Measurements from ENCODE around the gene KLF15.

Gene KLF15

DNA sequence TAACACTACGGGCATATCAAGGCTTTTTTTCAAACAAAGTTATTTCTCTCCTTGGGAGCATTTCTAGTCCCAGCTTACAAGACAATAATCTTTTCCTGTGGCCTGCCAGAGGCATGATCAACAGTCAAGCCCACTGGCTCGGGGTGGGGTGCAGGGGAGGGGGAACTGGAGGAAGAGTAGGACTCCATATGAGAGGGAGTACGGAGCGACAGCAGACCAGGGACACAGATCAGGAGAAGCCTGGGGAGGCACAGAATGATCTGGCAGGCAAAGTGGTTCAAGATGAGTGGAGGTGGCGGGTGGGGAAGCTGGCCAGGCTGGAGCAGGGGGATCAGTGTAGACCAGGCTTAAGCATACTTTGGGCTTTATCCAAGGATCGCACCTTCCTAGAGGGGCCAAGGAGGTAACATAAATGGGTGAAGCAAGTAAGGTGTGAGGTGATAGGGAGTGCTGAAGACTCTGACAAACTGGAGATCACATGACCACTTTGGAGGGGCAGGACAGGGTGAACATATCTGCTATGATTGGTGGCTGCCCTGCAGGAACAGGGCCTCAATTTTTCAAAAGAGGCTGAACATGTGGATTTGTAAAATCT, 37.4 kb downstream of the KLF15 start:
- no peak for DNase-seq

DNA sequence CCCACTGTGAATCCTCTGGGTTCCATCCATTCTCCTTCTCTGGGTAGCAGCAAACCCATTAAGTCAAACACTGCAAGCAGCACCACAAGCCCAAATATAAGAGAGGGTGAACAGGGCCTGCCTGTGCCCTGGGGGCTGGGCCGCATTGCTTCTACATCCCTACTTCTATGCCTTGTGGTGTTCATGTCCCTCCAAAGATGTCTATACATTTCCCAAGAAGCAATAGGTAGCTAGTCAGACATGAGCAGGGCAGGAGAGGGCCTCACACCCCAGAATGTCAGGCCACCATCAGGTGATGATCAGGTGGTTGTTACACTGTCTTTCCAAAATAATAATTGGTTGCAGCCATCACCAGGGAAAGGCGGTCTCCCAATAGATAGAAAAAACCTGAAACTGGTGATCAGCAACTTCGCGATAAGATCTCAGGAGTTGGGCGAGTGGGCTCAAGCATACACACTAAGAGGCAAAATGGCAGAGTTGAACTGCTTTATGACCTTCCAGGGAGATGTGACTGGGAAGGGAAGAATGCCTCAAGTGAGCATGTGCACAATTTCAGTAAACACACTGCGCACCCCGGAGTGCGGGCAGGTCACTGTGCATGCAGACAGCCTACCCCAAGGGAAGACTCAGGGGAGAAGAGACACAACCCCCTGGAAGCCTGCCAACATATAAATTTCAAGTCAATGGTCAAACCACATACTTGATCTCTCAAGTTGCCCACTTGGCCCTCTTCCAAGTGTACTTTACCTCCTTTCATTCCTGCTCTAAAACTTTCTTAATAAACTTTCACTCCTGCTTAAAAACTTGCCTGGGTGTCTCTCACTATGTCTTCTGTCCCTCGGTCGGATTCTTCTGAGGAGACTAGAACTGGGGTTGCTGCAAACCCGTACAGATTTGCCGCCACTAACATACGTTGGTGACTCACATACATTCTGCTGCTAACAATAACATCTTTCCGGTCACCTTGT, 39.9 kb downstream of the KLF15 start:
- DNase-seq, result peak; percentile 1

DNA sequence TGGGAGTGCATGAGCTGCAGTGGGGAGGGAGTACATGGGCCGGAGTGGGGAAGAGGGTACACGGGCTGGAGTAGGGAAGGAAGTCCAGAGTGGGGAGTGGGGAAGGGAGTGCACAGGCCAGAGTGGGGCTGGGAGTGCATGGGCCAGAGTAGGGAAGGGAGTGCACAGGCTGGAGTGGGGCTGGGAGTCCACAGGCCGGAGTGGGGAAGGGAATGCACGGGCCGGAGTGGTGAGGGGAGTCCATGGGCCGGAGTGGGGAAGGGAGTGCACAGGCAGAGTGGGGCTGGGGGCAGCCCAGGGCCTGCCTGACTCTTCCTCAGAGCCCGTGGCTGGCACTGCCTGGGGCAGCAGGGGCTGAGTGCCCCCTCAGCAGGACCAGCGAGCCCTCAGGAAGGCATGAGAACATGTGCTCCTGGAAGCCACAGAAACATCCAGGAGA, 40.7 kb downstream of the KLF15 start:
- peak; percentile 4 for DNase-seq

DNA sequence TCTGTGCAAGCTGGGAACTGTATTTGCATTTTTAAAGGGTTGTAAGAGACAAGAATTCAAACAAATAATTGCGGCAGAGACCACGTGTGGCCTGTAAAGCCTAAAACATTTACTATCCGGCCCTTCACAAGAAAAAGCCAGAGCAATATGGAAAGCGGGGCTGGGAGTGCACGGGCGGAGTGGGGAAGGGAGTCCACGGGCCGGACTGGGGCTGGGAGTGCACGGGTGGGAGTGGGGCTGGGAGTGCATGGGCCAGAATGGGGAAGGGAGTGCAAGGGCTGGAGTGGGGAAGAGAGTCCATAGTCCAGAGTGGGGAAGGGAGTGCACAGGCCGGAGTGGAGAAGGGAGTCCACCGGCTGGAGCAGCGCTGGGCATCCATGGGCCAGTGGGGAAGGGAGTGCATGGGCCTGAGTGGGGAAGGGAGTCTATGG, 41.2 kb downstream of the KLF15 start:
- peak; percentile 12 for DNase-seq

DNA sequence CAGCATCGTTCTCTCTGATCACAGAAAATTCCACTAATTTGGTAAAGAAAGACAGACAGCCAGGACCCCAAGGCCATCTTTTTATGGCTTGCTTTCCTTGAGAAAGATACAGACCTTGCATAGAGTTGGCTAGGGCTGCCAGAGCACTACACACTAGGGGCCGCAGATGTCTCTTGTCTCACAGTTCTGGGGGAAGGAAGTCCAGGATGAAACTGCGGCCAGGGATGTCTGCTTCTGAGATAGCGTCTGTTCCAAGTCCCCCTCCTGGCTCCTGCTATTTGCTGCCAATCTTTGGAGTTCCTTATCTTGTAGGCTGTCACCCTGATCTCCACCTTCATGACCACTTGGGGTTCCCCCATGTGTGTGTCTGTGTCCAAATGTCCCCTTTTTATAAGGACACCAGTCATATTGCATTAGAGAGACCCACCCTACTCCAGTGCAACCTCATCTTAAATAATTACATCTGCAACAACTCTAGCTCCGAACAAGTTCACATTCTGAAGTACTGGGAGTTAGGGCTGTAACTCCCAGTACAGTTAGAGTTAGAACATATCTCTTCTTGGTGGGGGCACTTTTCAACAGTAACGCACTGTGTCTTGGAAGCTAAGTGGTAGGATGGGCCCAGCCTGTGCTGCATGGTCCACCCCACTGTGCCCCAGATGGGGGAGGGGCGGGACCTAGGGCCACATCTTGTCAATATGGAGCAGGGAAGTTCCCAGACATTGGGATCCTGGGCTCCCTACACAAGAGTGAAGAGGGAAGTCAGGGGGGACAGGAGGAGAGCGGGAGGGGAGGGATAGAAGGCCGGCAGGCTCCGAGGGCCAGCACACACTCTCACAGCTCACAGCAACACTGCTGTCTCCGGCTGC, 42.2 kb downstream of the KLF15 start:
- DNase-seq, result peak; percentile 19

DNA sequence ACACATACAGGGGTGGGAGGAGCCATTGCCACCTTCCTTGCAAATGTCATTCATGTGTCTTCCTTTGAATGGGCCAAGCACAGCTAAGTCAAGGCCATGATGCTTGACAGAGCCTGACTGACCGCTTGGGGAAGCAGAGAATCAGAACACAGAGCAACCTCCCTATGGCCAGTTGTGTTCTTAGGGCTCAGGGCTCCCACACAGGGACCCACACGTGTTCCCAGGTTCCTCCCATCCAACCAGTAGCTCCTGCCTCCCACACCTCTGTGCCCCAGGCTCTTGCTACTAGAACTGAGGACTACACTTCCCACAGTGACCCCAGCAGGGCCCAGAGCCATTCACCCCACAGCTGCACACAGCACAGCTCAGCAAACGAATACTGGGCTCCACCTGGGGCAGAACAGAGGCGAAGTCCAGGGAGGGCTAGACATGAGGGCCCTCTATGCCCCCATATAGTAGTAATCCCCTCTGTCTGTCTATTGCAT, 42.9 kb downstream of the KLF15 start:
- DNase-seq, result no peak

DNA sequence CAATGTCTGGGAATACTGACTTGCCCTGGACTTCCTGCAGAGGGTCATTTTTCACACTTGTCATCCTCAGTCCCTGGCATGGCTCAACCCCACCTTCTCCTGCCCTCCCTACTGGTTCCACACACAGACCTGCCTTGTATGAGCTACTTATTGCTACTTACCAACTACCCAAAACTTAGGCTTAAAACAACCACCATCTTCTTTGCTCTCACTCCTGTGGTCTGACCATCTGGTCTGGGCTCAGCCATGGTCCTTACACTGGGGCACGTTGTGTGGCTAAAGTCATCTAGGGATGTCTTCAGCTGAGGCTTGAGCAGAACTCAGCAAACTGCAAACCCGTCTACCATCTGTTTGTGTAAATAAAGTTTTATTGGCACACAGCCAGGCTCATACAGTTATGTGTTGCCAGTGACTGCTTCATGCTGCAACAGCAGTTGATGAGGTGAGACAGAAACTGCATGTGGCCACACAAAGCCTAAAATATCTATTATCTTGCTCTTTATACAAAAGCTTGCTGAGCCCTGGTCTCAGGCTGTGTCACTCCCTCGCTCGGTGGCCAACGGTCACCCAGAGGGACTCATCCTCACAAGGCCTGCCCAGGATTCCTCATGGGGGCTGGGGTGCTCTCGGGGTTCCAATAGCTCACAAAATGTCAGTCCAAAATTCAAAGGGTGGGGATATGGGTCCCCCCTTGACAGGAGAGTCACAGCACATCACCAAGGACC, 43.5 kb downstream of the KLF15 start:
- DNase-seq, result no peak

DNA sequence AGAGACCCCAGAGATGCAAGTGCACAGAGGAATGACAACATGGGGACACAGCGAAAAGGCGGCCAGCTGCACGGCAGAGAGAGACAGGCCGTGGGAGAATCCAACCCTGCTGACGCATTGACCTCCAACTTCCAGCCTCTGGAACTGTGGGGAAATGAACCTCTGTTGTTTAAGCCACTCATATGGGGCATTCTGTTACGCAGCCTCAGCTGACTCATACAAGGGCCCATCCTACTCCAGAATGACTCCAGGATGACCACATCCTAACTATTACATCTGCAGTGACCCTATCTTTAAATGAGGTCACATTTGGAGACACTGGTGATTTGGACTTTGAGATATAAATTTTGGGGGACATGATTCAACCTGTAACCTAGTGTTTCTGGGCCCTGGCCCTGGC, 44.0 kb downstream of the KLF15 start:
- DNase-seq, result no peak

DNA sequence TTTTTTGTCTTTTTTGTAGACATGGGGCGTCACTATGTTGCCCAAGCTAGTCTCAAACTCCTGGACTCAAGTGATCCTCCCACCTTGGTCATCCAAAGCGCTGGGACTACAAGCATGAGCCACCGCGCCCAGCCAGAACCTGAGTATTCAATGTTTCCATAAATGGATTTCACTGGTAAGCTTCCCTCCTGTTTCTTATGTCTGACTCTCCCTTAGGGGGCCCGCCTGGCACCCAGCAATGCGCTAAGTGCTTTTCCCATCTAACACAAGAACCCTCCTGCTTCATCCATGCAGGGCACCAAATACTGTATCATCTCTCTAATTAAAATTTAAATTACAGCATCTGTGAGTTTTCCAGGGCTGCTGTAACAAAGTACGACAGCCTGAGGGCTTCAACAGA, 44.9 kb downstream of the KLF15 start:
- no peak for DNase-seq

DNA sequence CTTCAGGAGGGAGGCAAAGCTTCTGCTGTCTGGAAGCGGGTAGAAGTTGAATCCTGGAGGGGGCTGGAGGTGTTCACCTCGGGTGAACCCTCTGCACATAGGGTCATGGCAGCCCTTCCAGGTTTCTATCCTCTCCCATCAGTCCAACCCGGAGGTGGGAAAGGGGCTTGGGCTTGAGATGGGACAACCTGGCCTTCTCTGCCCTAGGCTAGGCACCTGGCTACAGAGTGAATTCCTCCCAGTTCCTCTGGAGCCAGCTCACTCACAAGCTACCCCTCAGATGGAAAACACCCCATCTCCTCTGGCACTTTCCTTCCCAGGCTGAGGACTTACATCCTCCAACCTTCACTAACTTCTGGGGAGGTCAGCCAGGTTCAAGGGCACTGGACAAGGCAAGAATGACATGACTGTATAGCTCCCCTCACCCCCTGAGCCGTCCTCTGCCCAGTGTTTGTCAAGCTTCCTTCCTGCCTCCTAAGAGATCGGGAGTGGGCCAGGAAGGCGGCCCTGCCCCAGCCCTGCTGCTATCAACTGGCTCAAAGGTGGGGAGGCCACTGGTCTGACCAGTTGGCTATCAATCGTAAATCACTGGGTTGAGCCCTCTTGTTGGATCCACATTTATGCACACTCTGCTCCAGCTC, 45.8 kb downstream of the KLF15 start:
- no peak for DNase-seq

DNA sequence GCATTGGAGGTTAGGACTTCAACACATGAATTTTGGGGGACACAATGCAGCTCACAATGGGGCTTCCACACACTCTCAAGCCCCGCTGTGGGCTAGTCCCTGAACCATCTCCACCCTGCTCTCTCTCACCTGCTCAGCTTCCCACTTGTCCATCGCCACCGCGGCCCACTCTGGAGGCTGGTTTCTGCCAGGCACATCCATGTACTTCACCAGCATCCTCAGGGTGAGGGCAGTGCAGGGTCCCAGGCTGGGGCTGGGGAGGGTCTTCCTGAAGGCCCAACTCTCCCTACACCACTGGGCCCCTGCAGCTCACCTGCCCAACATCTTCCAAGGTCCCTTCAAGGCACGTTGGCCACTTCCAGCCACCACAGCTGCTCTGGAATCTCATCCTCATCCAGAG, 46.4 kb downstream of the KLF15 start:
- no peak for DNase-seq

DNA sequence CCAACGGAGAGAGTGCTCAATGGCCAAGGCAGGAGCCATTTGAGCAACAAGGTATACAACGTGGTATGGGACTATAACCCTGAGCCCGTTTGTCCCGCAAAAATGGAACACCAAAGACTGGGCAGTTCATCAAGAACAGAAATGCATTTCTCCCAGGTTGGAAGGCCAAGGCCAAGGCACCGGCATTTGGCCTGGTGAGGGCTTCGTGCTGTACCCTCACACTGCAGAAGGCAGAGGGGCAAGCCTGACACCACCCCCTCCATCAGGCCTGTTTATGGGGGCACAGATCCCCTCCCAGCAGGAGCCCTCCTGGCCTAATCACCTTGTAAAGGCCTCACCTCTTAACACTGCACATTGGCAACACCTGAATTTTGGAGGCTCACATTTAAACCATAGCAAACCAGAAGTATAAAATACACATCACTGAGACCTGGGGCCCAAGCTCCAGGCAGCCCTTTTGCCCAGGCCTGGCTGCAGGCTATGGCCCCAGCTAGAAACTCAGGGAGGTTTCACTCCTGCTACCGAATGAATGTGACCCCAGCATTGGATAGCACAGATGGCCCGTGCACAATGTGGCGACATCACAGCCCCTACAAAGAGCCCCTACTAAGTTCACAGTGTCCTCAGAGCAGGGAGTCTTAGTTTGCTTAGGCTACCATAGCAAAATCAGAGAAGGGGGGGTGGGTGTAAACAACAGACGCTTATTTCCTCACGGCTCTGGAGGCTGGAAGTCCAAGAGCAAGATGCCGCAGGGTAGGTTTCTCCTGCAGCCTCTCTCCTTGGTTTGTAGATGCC, 47.1 kb downstream of the KLF15 start:
- no peak for DNase-seq

DNA sequence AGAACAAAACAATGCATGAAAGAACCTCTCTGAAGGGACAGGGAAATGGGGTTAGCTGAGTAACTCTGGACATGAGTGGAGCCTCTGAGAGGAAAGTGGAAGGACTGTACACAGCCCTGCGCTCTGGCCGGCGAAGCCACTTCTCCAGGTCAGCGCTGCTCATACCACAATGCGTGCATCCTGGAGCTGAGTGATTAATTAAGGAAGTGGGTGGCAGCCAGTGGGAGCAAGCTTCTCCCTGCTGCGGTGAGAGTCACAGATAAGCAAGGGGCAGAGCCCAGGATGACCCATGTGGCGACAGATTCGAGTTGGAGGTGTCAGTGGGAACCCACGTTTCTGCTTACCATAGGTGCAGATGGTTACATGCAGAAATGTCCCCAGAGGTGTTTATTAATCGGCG, 48.0 kb downstream of the KLF15 start:
- DNase-seq, result no peak

DNA sequence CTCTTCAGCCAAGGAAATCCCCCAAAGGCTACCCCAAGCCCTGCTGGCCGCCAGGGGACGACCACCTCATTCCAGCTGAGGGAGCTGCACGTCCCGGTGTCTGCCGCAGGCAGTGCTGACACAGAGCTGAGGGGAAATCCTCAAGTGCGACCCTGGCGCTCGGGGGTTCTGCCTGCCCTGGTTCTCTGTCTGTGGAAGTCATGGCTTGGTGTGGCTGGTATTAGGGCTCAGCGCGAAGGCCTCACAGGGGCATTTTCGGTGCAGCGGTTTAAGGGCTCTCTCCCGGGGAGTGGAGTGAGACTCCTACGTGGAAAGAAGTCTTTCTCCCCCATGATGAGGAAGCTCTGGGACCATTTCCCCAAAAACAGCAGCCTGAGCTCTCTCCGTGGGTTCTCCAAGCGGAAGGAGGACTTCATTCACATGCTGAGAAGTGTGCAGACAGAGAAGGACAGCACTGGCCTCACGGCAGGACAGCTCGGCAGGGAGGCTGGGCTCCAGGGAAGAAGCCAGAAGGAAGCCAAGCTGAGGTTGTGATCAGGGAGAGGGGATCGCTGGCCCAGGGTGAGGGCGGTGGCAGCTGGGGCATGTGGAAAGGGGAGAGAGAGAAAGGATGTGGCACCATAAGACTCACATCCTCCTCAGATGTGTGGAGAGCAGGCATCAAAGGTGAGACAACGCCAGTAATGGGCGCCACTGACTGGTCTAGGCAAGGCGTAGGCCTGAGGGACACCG, 48.6 kb downstream of the KLF15 start:
- DNase-seq, result no peak

DNA sequence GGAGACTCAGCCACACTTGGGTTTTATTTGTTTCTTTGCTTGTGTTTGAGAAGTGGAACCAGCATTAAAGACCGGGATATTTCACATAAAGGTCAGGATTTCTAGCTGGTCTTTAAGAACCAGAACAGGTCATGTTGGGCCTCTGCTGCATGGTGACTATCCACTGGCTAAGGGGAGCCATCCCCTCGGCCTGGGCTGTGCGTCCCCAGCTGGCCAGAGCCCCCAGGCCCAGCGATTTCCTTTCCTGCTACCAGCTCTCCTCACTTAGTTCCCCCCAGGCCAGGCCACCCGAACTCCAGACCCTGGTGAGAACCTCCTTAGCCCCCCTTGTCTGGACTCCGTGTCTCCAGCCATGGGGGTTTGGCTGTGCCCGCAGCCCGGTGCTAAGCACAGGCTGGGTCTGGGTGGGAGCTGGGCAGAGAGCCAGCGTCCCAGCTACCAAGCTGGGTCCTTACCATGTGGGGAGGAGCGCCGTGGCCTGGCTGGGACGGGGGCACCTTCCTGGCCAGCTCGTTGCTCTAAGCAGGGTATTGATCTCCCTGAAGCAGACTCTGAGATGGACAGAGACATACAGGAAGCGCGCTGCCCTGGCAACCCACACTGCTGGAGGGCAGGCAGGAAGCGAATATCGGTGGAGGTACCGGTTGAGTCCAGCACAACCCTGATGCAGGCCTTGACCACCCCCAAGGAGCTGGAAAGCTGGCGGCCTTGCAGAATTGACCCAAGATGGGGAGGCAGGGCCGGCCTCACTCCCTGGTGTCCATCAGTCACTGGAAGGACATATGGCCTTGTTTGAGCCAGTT, 49.4 kb downstream of the KLF15 start:
- no peak for DNase-seq

DNA sequence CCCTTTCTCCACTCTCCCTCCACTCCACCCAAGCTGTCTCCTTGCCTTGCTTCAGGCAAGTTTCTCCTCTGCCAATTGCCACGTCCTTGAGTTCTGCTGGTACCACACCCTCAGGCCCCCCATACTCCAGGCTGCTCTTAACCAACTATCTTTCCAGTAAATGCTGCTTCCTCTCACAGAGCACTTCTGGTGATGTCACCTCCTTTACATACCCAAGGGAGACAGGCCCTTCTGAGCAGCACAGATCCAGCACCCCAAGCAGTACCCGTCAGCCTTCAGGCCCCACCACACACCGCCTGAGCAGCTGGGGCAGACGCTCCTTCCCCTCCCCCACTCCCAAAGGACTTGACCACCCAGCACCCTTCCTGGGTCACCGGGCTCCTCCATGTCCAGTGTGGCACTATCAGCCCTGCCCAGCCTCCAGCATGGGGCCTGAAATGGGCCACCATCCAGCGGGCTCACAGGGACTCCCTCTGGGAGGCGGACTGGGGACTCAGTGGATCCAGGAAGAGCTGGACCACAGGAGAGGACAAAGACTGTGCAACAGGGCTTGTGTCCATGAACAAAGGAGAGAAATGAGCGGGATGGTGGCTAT, 50.2 kb downstream of the KLF15 start:
- DNase-seq, result no peak

DNA sequence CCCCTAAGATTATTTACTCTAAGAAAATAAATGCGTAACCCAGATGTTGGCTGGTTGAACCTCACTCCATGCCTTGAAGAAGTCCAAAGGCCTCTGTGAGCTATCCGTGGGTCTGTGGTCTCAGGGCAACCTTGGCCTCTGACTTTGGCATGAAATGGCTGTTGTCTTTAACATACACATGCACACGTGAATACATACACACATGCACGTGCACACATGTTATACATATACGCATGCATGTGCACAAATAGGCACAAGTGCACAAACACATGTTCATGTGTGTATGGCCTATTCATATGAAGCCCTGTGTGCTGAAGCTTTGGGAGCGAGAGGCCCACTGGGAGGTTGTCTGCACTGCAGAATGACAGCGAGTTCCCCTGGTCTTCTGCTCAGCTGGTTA, 50.8 kb downstream of the KLF15 start:
- no peak for DNase-seq

DNA sequence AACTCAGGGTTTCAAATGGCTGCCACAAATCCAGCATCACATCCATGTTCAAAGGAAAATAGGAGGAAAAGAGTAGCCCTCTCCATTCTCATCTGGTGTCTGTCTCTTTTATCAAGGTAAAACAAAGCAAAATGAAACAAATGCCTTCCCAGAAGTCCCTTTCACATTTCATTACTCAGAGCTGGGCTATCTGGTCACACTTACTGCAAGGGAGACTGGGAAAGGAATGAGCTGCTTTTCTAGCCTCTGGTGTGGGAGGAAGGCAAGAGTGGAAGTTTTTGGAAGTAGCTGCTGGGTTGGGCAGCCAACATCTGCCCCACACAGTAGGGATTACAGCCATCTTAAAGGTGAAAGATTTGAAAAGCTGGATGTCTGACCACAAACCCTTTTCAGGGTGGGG, 51.8 kb downstream of the KLF15 start:
- DNase-seq, result no peak

DNA sequence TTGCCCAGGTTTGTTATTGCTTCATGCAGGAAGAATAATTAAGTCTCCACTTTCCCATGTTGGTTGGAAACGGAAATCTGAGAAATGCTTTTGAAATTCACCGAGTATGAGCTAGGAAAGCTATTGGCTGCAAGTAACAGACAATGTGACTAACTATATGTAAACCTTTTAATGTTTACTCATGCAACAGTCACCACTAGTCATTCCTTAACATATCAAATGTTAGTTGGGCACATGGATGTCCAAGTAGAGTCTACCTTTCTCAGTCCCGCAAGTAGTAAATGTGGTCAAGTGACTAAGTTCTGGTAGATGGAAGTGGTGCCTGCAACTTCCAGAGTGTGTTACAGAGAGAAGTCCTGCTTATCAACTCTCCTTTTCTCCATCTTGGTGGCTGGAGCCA, 52.5 kb downstream of the KLF15 start:
- DNase-seq, result no peak

All from right hindlimb (tissue), 1 donor.